ENCODE results near the gene GAB2.

Gene GAB2

DNA sequence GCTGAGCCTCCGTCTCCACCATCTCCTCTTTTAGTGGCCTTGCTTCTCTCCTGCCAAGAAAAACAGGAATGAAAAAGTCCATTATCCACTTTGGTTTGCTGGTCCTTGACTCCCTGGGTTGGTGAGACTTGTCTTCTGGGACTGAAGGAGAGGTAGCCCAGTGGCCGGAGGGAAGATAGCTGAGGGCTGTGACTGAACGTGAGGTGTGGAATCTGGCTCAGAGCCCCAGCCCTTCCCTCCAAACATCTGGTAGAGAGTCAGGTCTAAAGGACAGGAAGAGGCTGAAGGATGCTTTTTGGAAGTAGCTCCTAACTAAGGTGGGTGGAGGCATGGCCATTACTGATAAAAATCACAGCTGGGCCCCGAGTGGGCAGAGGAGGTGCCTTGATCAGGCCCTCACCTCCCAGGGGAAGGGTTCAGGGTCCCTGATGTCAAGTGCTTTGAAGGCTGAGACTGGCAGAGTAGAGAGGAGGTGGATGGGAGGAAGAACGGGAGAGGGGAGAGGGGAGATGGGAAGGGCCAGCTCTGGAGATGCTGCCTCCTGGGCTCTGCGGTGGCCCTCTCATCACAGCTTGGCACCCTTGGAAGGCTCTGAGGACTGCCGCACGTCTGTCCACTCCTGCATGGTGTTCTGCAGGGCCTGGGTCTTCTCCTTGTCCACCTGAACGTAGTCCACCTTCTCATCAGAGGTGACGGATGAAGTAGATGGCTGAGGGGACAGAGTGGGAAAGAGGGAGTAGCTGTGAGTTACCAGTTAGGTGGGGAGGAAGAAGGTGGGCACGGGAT lies 198.7 kb downstream of the GAB2 start:
- no peak overlapping the region for H3K4me3 ChIP-seq (ENCODE audit: control insufficient read depth, low read depth, low read length)
- no peak for DNase-seq (ENCODE audit: low read depth)
- TF ChIP-seq, protein P1, sequence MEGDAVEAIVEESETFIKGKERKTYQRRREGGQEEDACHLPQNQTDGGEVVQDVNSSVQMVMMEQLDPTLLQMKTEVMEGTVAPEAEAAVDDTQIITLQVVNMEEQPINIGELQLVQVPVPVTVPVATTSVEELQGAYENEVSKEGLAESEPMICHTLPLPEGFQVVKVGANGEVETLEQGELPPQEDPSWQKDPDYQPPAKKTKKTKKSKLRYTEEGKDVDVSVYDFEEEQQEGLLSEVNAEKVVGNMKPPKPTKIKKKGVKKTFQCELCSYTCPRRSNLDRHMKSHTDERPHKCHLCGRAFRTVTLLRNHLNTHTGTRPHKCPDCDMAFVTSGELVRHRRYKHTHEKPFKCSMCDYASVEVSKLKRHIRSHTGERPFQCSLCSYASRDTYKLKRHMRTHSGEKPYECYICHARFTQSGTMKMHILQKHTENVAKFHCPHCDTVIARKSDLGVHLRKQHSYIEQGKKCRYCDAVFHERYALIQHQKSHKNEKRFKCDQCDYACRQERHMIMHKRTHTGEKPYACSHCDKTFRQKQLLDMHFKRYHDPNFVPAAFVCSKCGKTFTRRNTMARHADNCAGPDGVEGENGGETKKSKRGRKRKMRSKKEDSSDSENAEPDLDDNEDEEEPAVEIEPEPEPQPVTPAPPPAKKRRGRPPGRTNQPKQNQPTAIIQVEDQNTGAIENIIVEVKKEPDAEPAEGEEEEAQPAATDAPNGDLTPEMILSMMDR (conservative IDR thresholded peaks at IDR 0.05; ENCODE audit: control insufficient read depth, insufficient read depth, low read depth, low read length) = no peak

DNA sequence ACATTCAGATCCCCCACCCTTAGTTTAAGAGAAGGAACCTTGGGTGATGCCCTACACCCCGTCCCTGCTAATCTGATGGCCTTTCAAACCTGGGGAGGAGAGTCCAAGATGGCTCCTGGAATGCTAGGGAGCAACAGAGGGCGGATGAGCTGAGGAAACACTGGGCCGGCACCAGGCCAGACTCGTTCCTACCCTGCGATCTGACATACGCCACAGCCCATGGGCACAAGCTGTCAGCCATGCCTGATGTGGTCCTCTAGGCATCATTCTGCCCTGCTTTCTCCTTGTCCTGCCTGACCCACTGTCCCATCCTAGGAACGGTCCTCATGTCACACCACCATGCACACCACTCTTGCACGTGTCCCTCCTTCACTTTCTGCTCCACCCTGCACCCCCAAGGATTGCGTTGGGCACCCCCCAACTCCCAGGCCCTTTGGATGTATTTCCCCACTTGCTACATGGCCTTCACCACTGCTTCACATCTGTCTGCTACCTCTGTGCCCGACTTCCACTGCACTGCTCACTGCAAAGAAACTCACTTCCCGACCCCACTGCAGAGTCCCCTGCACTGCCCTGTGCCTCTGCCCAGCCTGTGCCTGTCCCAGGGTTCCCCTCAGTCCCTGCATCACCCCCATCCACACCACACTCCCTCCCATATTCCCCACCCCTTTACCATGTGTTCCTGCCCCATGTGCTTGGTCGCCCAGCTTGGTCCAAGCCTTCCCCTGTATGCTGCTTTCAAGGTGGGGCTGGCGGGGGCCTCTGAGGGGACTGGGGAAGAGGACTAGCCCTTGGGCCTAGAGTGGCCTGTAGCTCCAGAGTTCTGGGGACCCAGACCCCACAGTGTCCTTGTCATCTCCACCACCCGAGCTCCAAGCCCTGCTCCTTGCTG lies 199.7 kb downstream of the GAB2 start:
- TF ChIP-seq, protein P1 (conservative IDR thresholded peaks at IDR 0.05; ENCODE audit: control insufficient read depth, insufficient read depth, low read depth, low read length) = no peak
- H3K4me3 ChIP-seq (ENCODE audit: control insufficient read depth, low read depth, low read length) = no peak overlapping the region
- no peak for DNase-seq (ENCODE audit: low read depth)

DNA sequence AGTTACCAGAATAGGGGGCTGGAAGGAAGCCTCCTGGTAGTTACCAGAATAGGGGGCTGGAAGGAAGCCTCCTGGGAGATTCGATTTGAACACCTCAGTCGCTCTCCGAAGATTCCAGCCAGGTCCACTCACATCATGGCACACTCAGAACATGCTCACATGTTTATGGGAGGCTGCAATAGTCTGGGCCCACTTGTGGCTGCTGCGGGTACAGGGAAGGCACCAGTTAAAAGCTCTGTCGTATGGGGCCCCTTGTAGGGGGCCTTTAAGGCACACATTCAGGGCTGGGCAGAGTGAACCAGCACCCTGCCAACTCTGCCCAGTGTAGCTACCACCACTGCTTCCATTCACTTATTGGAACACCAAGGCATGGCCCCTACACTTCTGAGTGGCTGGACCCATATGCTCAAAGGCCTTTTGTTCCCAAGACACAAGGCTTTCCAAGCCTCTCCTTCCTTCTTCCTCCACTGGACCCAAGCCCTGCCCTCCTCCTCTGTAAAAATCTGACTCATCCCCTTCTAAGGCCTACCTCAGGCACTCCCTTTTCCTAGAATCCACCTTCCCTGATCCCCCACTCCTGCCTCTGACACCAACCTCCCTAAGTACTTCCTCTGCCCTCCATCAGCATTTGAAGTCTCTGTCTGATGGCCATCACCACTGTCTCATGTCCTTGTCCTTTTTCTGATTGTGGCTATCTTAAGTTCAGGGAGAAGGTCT lies 200.9 kb downstream of the GAB2 start:
- peak; percentile 10 for DNase-seq (ENCODE audit: low read depth)
- no peak overlapping the region for H3K4me3 ChIP-seq (ENCODE audit: control insufficient read depth, low read depth, low read length)
- TF ChIP-seq, protein P1 (conservative IDR thresholded peaks at IDR 0.05; ENCODE audit: control insufficient read depth, insufficient read depth, low read depth, low read length) = no peak

DNA sequence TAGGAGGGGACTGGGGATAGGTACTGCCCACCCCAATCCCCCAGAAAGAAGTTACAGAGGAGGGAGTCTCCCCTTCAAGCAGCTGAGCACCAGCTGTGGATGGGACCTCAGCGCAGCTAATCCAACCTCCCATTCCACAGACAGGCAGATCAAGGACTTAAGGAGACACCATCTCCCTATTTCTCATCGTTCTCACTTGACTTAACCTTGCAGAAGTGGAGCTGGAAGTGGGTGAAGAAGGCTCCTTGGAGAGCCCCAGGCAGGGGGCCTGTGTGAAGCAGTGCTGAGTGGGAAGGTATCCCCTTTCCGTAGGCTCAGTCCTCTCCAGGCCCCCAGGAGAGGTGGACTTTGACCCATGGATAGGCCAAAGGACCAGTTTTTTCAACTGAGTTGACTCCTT lies 201.6 kb downstream of the GAB2 start:
- TF ChIP-seq, protein P1 (conservative IDR thresholded peaks at IDR 0.05; ENCODE audit: control insufficient read depth, insufficient read depth, low read depth, low read length) = no peak
- DNase-seq (ENCODE audit: low read depth) = no peak
- H3K4me3 ChIP-seq (ENCODE audit: control insufficient read depth, low read depth, low read length) = no peak overlapping the region

DNA sequence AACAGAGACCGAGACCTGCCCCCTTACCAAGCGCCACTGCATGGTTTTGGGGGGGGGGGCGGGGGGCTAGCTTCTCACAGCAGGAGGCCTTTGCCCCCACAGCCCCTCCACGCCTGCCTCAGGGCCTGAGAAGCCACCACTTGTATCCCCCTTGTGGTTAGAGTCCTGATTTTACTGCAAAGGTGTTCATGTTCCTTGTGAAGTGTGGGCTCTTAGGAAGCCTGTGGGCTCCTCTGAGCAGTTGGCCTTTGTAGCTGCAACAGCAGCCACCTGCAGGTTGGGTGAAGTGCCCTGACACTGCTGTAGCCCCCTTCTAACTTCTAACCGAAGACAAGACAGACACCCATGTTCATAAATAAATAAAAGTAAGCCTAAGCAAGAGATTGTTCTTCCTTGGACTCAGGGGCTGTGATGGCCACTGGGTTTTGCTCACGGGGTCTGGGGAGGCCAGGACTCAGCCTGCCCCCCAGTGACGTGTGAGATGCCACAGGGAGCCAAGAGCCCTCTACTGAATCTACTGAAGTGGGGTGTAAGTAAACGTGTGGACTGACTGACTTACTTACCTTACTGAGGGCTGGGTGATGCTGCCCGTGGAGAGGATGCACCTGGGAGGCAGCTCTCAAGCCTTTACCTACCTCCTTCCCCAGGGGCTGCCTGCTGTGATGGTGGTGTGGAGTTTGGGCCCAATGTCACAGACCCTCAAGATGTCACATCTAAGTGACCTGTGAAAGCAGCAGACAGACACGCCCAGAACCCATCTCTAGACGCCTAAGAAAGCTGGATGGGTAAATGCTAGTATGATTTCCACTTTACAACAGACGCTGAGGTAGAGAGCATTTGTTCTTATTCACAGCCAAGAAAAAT lies 203.1 kb downstream of the GAB2 start:
- TF ChIP-seq, protein P1 (conservative IDR thresholded peaks at IDR 0.05; ENCODE audit: control insufficient read depth, insufficient read depth, low read depth, low read length) = no peak
- H3K4me3 ChIP-seq (ENCODE audit: control insufficient read depth, low read depth, low read length) = no peak overlapping the region
- DNase-seq (ENCODE audit: low read depth) = no peak
